GM10266 (cell line): Measurements from ENCODE around the gene KCNIP4.

Experiments
- DNase-seq: peaks from one replicate; pipeline ENCODE4 v3.0.0; 2012; ENCODE audit errors: extremely low spot score
- TF ChIP-seq, protein P1 (sequence below): IDR thresholded peaks from 2 replicates; pipeline ENCODE4 v1.5.1; 2012; ENCODE audit warnings: mild to moderate bottlenecking, low read depth; ENCODE audit not compliant: control insufficient read depth, insufficient read depth; ENCODE audit errors: missing control alignments

Gene KCNIP4

DNA sequence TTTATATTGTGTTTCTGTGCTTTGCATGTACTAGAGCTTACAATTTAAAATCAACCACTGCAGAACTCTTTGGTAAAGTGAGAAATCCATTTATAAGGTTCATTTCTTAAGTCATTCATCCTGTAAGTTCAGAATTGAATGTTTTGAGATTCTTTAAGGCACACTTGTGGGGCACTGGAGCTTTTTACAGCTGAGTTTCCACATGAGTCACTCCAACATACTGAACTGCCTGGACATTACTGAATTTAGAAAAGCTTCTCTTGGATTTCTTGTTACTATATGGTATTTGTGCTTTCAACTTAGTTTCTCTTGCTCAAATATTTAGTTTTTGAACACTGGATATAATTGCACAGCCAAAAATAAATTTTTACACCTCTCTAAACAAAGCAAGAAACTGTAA lies 1022.0 kb downstream of the KCNIP4 start:
- TF ChIP-seq, protein P1, sequence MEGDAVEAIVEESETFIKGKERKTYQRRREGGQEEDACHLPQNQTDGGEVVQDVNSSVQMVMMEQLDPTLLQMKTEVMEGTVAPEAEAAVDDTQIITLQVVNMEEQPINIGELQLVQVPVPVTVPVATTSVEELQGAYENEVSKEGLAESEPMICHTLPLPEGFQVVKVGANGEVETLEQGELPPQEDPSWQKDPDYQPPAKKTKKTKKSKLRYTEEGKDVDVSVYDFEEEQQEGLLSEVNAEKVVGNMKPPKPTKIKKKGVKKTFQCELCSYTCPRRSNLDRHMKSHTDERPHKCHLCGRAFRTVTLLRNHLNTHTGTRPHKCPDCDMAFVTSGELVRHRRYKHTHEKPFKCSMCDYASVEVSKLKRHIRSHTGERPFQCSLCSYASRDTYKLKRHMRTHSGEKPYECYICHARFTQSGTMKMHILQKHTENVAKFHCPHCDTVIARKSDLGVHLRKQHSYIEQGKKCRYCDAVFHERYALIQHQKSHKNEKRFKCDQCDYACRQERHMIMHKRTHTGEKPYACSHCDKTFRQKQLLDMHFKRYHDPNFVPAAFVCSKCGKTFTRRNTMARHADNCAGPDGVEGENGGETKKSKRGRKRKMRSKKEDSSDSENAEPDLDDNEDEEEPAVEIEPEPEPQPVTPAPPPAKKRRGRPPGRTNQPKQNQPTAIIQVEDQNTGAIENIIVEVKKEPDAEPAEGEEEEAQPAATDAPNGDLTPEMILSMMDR: no peak

DNA sequence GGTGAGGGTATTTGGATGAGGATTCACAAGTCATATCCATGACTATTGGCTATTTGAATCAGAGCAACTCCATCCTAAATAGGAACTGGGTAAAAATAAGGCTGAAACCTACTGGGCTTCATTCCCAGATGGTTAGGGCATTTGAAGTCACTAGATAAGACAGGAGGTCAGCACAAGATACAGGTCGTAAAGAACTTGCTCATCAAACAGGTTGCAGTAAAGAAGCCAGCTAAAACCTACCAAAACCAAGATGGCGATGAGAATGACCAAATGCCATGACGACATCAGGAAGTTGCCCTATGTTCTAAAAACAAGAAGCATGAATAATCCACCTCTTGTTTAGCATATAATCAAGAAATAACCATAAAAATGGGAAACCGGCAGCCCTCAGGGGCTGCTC lies 1023.4 kb downstream of the KCNIP4 start:
- DNase-seq: no peak
- TF ChIP-seq, protein P1: no peak

More for the DNA sequence above, 1022.0 kb downstream of the KCNIP4 start:
- no peak for DNase-seq

DNA sequence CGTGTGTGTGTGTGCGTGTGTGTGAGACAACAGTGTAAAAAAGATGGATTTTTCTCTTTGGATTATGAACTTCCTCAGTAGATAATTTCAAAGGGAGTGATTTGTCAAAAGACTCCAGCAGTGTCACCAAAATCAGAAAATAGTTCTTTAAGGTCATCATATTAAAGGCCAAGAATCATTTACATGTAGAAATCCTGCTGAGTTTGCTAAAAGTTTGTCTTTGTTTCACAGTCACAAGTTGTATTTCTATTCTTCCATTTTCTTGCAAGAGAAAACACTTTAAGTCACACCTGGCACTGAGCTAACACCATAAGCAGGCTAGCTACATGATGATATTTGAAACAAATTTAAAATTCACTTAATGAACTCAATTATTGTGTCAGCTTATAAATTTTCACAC lies 1025.6 kb downstream of the KCNIP4 start:
- DNase-seq: no peak
- TF ChIP-seq, protein P1: no peak

DNA sequence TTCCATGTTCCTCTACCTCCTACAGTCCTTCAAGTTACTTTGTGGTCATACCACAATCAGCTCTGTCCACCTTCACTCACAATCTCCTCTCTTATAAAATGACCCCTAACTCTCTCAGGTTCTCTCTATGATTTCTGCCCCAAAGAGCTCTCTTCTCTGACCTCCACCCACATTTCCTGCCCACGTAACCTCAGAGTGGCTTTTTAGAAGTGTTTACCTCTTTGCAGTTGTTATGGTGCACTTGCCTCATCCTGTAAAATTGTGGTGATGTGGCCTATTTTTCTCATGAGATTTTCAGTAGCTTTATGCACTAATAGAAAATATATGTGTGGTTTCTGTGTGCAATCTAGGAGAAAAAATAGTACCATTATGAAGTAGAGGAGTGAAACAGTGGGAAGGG lies 1032.5 kb downstream of the KCNIP4 start:
- TF ChIP-seq, protein P1: no peak
- no peak for DNase-seq

DNA sequence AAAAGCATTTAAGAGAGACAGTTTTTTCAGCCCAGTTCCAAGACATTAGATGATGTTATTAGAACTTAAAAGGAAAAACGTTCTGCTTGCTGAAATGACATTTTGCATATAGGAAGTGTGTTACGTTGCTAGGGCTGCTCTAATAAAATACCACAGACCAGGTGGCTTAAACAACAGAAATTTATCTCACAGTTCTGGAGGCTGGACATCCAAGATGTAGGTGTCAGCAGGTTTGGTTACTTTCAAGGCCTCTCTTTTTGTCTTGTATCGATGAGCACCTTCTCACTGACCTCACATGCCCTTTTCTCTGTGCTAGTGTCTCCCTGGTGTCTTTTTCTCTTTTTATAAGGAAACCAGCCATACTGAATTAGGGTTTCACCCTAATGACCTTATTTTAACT lies 1043.6 kb downstream of the KCNIP4 start:
- no peak for DNase-seq
- TF ChIP-seq, protein P1: no peak

DNA sequence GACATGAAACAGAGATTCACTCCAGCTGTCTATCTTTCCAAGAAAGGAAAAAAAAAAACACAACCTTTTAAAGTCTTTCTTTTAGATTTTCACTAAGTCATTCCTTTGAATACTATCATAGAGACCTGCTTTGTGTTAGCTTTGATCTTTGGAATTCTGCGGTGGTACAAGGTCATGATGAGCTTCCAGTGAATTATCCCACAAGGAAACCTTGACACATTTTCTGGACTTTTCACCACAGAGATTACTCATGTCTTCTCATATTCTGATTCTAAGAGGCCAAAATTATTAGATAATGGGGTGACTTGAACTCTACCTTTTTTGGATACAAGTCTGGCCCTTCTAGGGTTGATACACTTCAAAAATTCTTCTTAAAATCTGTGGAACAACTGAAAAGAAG lies 1046.7 kb downstream of the KCNIP4 start:
- no peak for DNase-seq
- TF ChIP-seq, protein P1: no peak

DNA sequence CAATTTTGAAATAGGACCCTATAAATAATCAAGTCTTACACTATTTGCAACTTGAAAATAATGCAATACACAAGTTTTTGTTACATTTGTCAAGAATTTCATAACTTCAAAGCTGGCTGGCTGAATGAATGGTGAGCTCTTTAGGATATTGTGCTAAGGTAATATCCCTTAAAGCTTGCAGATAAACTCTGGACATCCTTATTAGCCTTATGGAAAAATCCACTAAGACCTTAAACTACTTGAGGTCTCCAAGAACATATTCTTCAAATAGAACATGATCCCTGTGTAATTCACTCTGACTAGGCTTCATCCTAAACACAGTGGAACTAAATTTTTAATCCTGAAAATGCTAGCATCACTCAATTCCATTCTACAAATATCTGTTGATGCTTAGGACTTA lies 1049.0 kb downstream of the KCNIP4 start:
- DNase-seq: no peak
- TF ChIP-seq, protein P1: no peak

DNA sequence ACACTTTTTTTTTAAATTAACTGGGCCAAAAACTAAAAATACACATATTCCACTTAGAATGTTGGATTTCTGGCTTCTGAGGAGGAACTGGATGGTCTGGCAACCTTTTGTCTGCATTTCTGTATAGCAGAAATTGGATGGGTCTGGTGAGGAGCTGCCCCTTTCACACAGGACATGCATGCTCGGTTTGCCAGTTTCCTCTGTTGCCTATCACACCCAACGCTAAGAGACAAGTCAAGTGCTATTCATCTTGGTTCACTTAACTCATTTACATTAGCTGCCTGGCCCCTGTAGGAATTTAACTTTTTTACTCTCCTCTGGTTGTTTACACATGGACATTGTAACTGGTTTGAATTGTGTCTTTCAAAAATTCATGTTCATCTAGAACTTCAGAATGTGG lies 1052.6 kb downstream of the KCNIP4 start:
- TF ChIP-seq, protein P1: no peak

More for the DNA sequence above, 1052.6 kb downstream of the KCNIP4 start:
- no peak for DNase-seq
